K562 (cell line): ENCODE results near the gene USP49. TPM values are rescaled to one million over a fixed set of nuclear protein-coding genes. Genes with fewer than 3 reads are reported as not detected.
A peak's percentile ranks its signal among the peaks of the same experiment; 100 is the strongest.

Experiments used
- ARID2 ChIP-seq: fragments of 450-650 bp; IDR thresholded peaks from 2 replicates; pipeline ENCODE4 v1.6.1; 2017; ENCODE audit warnings: antibody characterized with exemption, mild to moderate bottlenecking
- BRF1 ChIP-seq: IDR thresholded peaks from 3 replicates; pipeline ENCODE4 v1.6.1; 2011; ENCODE audit warnings: borderline replicate concordance, mild to moderate bottlenecking; ENCODE audit not compliant: insufficient read length; ENCODE audit errors: extremely low read depth
- HDAC2 ChIP-seq: fragments of 450-650 bp; IDR thresholded peaks from 2 replicates; pipeline ENCODE4 v1.6.1; 2016; ENCODE audit warnings: mild to moderate bottlenecking
- HSF4 ChIP-seq: fragments of 250-450 bp; sonication (Bioruptor Pico); IDR thresholded peaks from 2 replicates; pipeline ENCODE4 v2.1.2; 2022; ENCODE audit warnings: mild to moderate bottlenecking, moderate library complexity, borderline replicate concordance
- ILK ChIP-seq: fragments of 450-650 bp; IDR thresholded peaks from 2 replicates; pipeline ENCODE4 v1.6.1; 2016; ENCODE audit warnings: missing genetic modification characterization, low read depth, mild to moderate bottlenecking, missing compliant biosample characterization, moderate library complexity, borderline replicate concordance
- L3MBTL2 ChIP-seq: fragments of 450-650 bp; IDR thresholded peaks from 2 replicates; pipeline ENCODE4 v1.6.1; 2016; ENCODE audit warnings: mild to moderate bottlenecking, moderate library complexity
- PML ChIP-seq: IDR thresholded peaks from 2 replicates; pipeline ENCODE4 v1.6.1; 2012; ENCODE audit warnings: low read length, inconsistent platforms
- POLR2A ChIP-seq: fragments of 450-650 bp; conservative IDR thresholded peaks from 2 replicates; pipeline ENCODE4 v1.6.1; 2016
- RBM25 ChIP-seq: fragments of 200-400 bp; formaldehyde crosslinking; IDR thresholded peaks from 2 replicates; pipeline ENCODE4 v1.6.1; 2018; ENCODE audit warnings: low read length, low read depth, moderate library complexity; ENCODE audit not compliant: severe bottlenecking
- SIN3A ChIP-seq, 2 experiments: fragments of 150-350 bp in 1 of 2; IDR thresholded peaks; 2 replicates each; pipeline ENCODE4 v1.6.1; 2011 to 2016; ENCODE audit warnings: borderline replicate concordance in 2 of 2, low read depth in 2 of 2, low read length in 2 of 2, mild to moderate bottlenecking in 2 of 2, moderate library complexity in 2 of 2; ENCODE audit not compliant: control insufficient read depth in 1 of 2
- SIRT6 ChIP-seq: IDR thresholded peaks from one replicate; pipeline ENCODE4 v1.6.1; 2012; ENCODE audit warnings: low read depth, mild to moderate bottlenecking, control low read depth, inconsistent platforms, low read length, moderate library complexity
- ZNF143 ChIP-seq: sonication (generic); formaldehyde crosslinking; IDR thresholded peaks from 2 replicates; pipeline ENCODE4 v1.9.0; 2022; ENCODE audit warnings: mild to moderate bottlenecking, missing genetic modification reagents
- ZNF354B ChIP-seq: fragments of 250-450 bp; sonication (Bioruptor Pico); IDR thresholded peaks from 2 replicates; pipeline ENCODE4 v1.4.0; 2020
- ZSCAN29 ChIP-seq: fragments of 450-650 bp; IDR thresholded peaks from 2 replicates; pipeline ENCODE4 v1.6.1; 2017
- polyA plus RNA-seq, 8 experiments: library from polyadenylated mRNA; depleted of rRNA in 4 of 8; stranded (reverse) in 5 of 8; unstranded in 3 of 8; fragments of >200 nt; fragmentation: Nextera tagmentation in 2 of 8; fragmentation: Illumina TruSeq in 1 of 8; extraction: Ambion mirVana in 2 of 8; extraction: Trizol in 1 of 8; gene quantifications; 2 replicates each; pipeline versions ENCODE4 v1.2.1 to v1.2.3, GENCODE V29; 2011 to 2014; ENCODE audit warnings: inconsistent platforms in 1 of 8, missing spikeins in 1 of 8
- total RNA-seq, 7 experiments: library from RNA; depleted of rRNA in 6 of 7; stranded (reverse); fragments of >200 nt in 6 of 7; fragmentation: Illumina TruSeq in 2 of 7; extraction: Trizol in 2 of 7; gene quantifications; 2 replicates each; pipeline versions ENCODE4 v1.2.1 to v1.2.3, GENCODE V29; 2011 to 2021; ENCODE audit warnings: low replicate concordance in 1 of 7
- TF ChIP-seq, protein P1 (sequence below): fragments of 450-650 bp; IDR thresholded peaks from 2 replicates; pipeline ENCODE4 v1.6.1; 2016; ENCODE audit warnings: missing biosample characterization, missing genetic modification characterization
- TF ChIP-seq, protein P2 (sequence below): sonication (generic); formaldehyde crosslinking; IDR thresholded peaks from 2 replicates; pipeline ENCODE4 v1.8.0; 2022; ENCODE audit warnings: mild to moderate bottlenecking, missing genetic modification reagents, borderline replicate concordance
- TF ChIP-seq, protein P3 (sequence below), 2 experiments: IDR thresholded peaks; 2 replicates each; pipeline ENCODE4 v1.6.1; 2011; ENCODE audit warnings: borderline replicate concordance in 1 of 2, control low read depth in 1 of 2, low read depth in 1 of 2, low read length in 1 of 2, mild to moderate bottlenecking in 1 of 2, mixed read lengths in 1 of 2, moderate library complexity in 1 of 2; ENCODE audit not compliant: insufficient read depth in 1 of 2, insufficient read length in 1 of 2, poor library complexity in 1 of 2, severe bottlenecking in 1 of 2; ENCODE audit errors: extremely low read depth in 1 of 2
- TF ChIP-seq, protein P4 (sequence below): fragments of 450-650 bp; formaldehyde crosslinking; IDR thresholded peaks from 2 replicates; pipeline ENCODE4 v1.4.0; 2020; ENCODE audit warnings: mild to moderate bottlenecking, moderate library complexity
- TF ChIP-seq, protein P5 (sequence below): fragments of 450-650 bp; IDR thresholded peaks from 2 replicates; pipeline ENCODE4 v1.6.1; 2016; ENCODE audit warnings: borderline replicate concordance

Gene USP49
- total and polyA plus RNA-seq, 9 of the 15 experiments (the other 6 are each of a cell fraction or from before 2014, with no cell fraction given), result 1.0 to 9.9 (median 6.5) TPM

DNA sequence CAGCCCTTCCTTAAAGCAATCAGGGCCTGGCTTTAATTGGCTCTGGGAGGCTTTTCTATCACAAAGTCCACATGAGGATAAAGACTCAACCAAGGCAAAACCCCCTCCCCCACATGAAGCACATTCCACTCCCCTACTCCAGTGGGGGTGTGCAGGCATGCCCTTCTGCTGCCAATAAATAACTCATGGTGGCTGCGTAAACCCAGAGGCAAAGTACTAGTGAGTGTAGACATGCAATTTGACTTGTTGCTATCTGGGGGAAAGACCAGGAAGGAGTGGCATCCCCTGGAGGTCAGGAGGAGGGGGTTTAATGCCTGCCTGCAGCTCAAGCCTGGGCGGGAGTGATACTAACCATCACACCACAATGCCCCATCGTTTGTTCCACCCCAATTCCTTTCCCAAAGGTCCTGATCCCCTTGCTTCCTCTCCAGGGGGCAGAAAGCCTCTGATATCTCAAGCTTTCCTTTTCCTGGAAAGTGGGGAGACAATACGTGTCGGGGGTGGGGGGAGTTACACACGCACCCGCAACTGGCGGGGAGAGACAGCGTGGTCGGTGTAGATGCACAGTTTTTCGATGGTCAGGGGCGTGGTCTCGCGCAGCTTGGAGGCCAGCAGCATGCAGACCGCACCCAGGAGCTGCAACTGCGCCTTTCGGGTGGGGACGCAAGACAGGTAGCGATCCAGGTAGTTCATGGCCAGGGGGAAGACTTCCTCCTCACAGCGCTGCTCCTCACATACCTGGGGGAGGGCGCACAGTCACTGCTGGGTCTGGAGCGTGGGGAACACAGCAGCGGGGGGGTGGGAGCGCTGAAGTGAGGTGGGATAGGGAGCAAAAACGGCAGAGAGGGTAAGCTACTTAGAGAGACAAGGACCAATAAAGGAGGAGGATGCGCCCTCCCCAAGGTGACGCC is 44.9 kb upstream of the USP49 start (continued):
- TF ChIP-seq, protein P1, sequence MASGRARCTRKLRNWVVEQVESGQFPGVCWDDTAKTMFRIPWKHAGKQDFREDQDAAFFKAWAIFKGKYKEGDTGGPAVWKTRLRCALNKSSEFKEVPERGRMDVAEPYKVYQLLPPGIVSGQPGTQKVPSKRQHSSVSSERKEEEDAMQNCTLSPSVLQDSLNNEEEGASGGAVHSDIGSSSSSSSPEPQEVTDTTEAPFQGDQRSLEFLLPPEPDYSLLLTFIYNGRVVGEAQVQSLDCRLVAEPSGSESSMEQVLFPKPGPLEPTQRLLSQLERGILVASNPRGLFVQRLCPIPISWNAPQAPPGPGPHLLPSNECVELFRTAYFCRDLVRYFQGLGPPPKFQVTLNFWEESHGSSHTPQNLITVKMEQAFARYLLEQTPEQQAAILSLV (tag), result no peak
- TF ChIP-seq, protein P2, sequence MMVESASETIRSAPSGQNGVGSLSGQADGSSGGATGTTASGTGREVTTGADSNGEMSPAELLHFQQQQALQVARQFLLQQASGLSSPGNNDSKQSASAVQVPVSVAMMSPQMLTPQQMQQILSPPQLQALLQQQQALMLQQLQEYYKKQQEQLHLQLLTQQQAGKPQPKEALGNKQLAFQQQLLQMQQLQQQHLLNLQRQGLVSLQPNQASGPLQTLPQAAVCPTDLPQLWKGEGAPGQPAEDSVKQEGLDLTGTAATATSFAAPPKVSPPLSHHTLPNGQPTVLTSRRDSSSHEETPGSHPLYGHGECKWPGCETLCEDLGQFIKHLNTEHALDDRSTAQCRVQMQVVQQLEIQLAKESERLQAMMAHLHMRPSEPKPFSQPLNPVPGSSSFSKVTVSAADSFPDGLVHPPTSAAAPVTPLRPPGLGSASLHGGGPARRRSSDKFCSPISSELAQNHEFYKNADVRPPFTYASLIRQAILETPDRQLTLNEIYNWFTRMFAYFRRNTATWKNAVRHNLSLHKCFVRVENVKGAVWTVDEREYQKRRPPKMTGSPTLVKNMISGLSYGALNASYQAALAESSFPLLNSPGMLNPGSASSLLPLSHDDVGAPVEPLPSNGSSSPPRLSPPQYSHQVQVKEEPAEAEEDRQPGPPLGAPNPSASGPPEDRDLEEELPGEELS (CRISPR knock-in tag), result 0 out of 2 replicates have a peak, but pooled peaks have one; percentile 56
- TF ChIP-seq SIN3A (IDR thresholded peaks at IDR 0.05; ENCODE audit: borderline replicate concordance in 2 of 2, control insufficient read depth in 1 of 2, low read depth in 2 of 2, low read length in 2 of 2) (peak in 1 of 2 experiments; percentile 72; a peak in 2 of 4 replicates), HSF4 (CRISPR knock-in tag) (no peak), POLR2A (peak; percentile 39; the same call in 1 of the 2 replicates), RBM25 (no peak), PML (0 out of 2 replicates have a peak, but pooled peaks have one; percentile 8), L3MBTL2 (peak; percentile 50), BRF1 (no peak), HDAC2 (peak; percentile 30; the same call in 1 of the 2 replicates), ILK (tag) (no peak), ZNF143 (CRISPR knock-in tag) (peak; percentile 28; the same call in 1 of the 2 replicates), ARID2 (no peak), SIRT6 (no peak), ZNF354B (CRISPR knock-in tag) (no peak), ZSCAN29 (peak; percentile 51; the same call in 1 of the 2 replicates)
- TF ChIP-seq, protein P3, sequence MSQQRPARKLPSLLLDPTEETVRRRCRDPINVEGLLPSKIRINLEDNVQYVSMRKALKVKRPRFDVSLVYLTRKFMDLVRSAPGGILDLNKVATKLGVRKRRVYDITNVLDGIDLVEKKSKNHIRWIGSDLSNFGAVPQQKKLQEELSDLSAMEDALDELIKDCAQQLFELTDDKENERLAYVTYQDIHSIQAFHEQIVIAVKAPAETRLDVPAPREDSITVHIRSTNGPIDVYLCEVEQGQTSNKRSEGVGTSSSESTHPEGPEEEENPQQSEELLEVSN (IDR thresholded peaks at IDR 0.05; ENCODE audit: borderline replicate concordance in 1 of 2, extremely low read depth in 1 of 2, insufficient read depth in 1 of 2, insufficient read length in 1 of 2, low read depth in 1 of 2, low read length in 1 of 2, poor library complexity in 1 of 2, severe bottlenecking in 1 of 2), result peak; percentile 68 to 69
- TF ChIP-seq, protein P4, sequence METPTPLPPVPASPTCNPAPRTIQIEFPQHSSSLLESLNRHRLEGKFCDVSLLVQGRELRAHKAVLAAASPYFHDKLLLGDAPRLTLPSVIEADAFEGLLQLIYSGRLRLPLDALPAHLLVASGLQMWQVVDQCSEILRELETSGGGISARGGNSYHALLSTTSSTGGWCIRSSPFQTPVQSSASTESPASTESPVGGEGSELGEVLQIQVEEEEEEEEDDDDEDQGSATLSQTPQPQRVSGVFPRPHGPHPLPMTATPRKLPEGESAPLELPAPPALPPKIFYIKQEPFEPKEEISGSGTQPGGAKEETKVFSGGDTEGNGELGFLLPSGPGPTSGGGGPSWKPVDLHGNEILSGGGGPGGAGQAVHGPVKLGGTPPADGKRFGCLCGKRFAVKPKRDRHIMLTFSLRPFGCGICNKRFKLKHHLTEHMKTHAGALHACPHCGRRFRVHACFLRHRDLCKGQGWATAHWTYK (CRISPR knock-in tag), result no peak
- TF ChIP-seq, protein P5, sequence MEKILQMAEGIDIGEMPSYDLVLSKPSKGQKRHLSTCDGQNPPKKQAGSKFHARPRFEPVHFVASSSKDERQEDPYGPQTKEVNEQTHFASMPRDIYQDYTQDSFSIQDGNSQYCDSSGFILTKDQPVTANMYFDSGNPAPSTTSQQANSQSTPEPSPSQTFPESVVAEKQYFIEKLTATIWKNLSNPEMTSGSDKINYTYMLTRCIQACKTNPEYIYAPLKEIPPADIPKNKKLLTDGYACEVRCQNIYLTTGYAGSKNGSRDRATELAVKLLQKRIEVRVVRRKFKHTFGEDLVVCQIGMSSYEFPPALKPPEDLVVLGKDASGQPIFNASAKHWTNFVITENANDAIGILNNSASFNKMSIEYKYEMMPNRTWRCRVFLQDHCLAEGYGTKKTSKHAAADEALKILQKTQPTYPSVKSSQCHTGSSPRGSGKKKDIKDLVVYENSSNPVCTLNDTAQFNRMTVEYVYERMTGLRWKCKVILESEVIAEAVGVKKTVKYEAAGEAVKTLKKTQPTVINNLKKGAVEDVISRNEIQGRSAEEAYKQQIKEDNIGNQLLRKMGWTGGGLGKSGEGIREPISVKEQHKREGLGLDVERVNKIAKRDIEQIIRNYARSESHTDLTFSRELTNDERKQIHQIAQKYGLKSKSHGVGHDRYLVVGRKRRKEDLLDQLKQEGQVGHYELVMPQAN, result peak; percentile 63
